Activated CD4-positive, alpha-beta memory T cell treated with anti-CD3 and anti-CD28 coated beads, Interleukin-2, amount 10 ng/mL, durations not matched to agents 7 days and 5 days (primary cell): ENCODE data around the gene DAPK3. TPM values are rescaled to one million over a fixed set of nuclear protein-coding genes. Genes with fewer than 3 reads are reported as not detected.
A peak's percentile ranks its signal among the peaks of the same experiment; 100 is the strongest.
"Not testable (repeated sequence)": the region's sequence is repeated elsewhere in the genome, so short reads cannot be mapped to it uniquely, and the experiment has no call there.

Experiments
- CTCF ChIA-PET: fragments of 350-600 bp; sonication (Branson Sonifier 250); formaldehyde crosslinking; loops from one replicate; lab custom pipeline; 2021; ENCODE audit warnings: antibody characterized with exemption, inconsistent platforms; lab: Charles Lee
- POLR2A ChIA-PET: fragments of 350-600 bp; sonication (Branson Sonifier 250); formaldehyde crosslinking; loops from one replicate; lab custom pipeline; 2021; ENCODE audit warnings: antibody characterized with exemption; lab: Charles Lee
- DNase-seq: peaks from one replicate; pipeline ENCODE4 v3.0.0-alpha.2; 2020
- H3K27ac Mint-ChIP-seq: one replicate; pipeline ENCODE4 v1.8.0; 2021; ENCODE audit warnings: mild to moderate bottlenecking, mixed read lengths
- H3K27me3 Mint-ChIP-seq: one replicate; pipeline ENCODE4 v1.8.0; 2021; ENCODE audit warnings: mixed read lengths
- H3K36me3 Mint-ChIP-seq: one replicate; pipeline ENCODE4 v1.8.0; 2021; ENCODE audit warnings: low read depth, mixed read lengths
- H3K4me1 Mint-ChIP-seq: one replicate; pipeline ENCODE4 v1.8.0; 2021; ENCODE audit warnings: mixed read lengths
- H3K4me3 Mint-ChIP-seq: one replicate; pipeline ENCODE4 v1.8.0; 2021; ENCODE audit warnings: mild to moderate bottlenecking, mixed read lengths
- H3K9me3 Mint-ChIP-seq: one replicate; pipeline ENCODE4 v1.8.0; 2021; ENCODE audit warnings: mixed read lengths
- total RNA-seq, 2 experiments: library from RNA; stranded (reverse); gene quantifications; one replicate each; pipeline ENCODE4 v1.2.3, GENCODE V29; 2021

DAPK3 gene
- total RNA-seq, 2 experiments from 2014 or later: 41.3 to 42.7 TPM

DNA sequence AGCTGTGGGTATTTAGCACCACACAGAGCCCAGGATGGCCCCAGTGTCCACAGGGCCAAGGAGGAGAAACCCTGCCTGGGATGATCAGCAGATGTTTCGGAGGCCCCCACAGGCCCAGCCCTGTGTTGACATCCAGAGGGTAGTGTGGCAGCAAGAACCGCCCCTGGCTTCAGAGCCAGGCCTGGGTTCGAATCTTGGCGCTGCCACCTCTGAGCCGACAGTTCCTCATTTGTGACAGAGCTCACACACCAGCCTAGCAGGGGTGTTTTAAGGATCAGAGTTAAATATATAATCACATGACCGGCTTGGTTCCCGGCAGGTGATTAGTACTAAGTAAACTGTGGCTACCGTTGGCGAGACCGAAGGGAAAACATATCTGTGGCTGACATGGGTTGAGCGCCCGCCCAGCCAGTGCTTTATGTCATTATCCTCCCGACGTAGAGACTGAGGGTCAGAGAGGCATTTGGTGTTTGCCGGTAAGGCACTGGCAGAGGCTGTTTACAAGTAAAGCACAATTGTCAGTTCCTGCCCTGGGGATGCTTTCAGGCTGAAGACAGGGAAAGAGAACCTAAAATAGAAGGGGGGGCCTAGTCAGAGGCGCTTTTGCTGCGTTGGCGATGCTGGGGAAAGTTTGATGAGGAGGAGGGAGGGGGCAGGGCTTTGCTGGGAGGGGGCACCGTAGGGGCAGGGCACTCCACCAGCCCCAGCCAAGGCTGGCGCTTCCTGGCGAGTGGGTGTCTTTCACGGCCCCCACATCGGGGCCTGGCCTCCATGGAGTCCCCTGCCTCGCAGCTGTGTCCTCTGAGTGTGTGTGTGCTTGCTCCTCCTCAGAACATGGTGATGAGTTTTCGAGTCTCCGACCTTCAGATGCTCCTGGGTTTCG, 41.4 kb upstream of the DAPK3 start:
- peaks cover 23% of the 10 kb centered on the region for H3K4me1 Mint-ChIP-seq
- H3K36me3 Mint-ChIP-seq: peaks cover 9% of the 10 kb centered on the region
- H3K4me3 Mint-ChIP-seq: no peak overlapping the region
- no peak overlapping the region for H3K27ac Mint-ChIP-seq
- ChIA-PET CTCF (interaction anchor here (1.3 kb wide), 1 partner anchor 25 kb away, joined by 3 read pairs; no protein-coding TSS in a partner anchor), POLR2A (interaction anchor here (0.9 kb wide), 1 partner anchor 28 kb away, joined by 4 read pairs; no protein-coding TSS in a partner anchor)
- H3K27me3 Mint-ChIP-seq: no peaks in the 10 kb centered on the region
- H3K9me3 Mint-ChIP-seq: no peaks in the 10 kb centered on the region
- DNase-seq: no peak

DNA sequence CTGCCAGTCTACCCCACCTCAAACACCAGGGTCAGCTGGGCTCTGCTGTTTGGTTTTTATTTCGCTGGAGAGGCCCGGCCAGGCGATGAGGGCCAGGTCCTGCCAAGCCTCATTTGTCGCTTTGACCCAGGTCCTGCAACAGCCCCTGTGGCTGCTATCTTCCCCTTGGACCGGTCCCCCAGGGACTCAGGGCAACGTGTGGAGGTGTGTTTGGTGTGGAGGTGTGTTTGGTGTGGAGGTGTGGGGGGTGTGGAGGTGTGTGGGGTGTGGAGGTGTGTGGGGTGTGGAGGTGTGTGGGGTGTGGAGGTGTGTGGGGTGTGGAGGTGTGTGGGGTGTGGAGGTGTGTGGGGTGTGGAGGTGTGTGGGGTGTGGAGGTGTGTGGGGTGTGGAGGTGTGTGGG, 40.5 kb upstream of the DAPK3 start:
- H3K9me3 Mint-ChIP-seq, DNase-seq, H3K4me3 Mint-ChIP-seq, POLR2A ChIA-PET, H3K36me3 Mint-ChIP-seq, H3K27me3 Mint-ChIP-seq, H3K27ac Mint-ChIP-seq: not testable (repeated sequence)
- CTCF ChIA-PET: interaction anchor here (1.3 kb wide), 1 partner anchor 24 kb away, joined by 3 read pairs; no protein-coding TSS in a partner anchor
- peaks cover 26% of the 10 kb centered on the region for H3K4me1 Mint-ChIP-seq

DNA sequence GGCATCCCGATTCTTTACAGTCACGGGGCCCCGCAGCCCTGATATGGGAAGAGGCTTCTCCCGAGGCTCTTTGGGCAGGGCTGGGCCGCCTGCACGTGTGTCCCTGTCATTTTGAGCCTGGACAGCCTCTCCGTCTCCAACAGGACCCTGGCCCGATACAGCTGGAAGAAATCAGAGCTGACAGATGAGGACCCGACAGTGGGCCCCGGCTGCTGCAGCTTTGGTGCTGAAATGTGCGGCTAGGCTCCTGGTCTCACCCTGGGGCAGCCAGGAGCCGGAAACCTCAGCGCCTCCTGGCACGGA, 39.9 kb upstream of the DAPK3 start:
- Mint-ChIP-seq H3K4me1 (peaks cover 32% of the 10 kb centered on the region), H3K27me3 (no peaks in the 10 kb centered on the region), H3K4me3 (no peak overlapping the region), H3K9me3 (no peaks in the 10 kb centered on the region), H3K36me3 (peaks cover 9% of the 10 kb centered on the region), H3K27ac (no peak overlapping the region)
- ChIA-PET POLR2A (no interaction called here), CTCF (no interaction called here)
- no peak for DNase-seq

DNA sequence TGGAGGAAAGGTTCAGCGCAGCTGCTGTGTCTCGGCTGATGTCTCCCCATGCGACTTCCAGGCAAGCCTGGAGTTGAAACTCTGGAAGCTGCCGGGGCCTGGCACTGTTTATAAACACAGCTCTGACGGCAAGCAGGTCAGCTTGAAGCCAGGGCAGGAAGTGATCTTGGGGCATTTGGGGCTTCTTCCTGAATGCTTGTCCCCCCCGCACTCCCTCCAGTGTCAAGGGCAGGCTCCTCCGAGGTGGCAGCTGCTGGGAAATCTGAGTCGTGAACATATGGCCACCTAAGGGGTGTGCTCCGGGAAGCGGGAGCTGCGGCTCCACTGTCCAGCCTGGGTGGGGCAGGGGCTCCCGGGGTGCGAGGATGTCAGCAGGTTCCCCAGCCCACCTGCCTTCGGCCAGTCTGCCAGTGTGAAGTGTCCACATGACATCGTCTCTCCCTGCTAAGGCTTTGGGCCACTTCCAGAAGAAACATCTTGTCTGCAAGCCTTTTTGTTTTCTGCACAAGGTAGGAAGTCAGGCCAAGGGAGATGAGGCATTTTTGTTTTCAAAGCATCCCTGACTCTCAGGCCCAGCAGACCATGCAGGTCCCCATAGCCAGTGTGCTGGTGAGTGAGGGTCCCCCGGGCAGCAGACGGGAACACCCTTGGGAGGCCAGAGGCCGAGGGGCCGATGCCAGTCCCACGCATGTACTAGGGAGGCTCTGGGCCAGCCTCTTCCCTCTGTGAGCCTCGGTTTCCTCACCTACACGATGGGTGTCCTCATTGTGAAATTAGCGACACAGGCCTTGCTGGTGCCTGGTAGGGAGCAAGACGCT, 39.3 kb upstream of the DAPK3 start:
- Mint-ChIP-seq H3K9me3 (no peaks in the 10 kb centered on the region), H3K27me3 (no peaks in the 10 kb centered on the region), H3K27ac (no peak overlapping the region), H3K4me1 (peaks cover 32% of the 10 kb centered on the region), H3K4me3 (no peak overlapping the region), H3K36me3 (peaks cover 9% of the 10 kb centered on the region)
- DNase-seq: no peak
- ChIA-PET POLR2A (interaction anchor here (1.4 kb wide), 1 partner anchor 25 kb away, joined by 4 read pairs; the partner anchor contains the start of gene EEF2), CTCF (interaction anchor here (1.7 kb wide), 1 partner anchor 25 kb away, joined by 8 read pairs; the partner anchor contains the start of gene EEF2)

DNA sequence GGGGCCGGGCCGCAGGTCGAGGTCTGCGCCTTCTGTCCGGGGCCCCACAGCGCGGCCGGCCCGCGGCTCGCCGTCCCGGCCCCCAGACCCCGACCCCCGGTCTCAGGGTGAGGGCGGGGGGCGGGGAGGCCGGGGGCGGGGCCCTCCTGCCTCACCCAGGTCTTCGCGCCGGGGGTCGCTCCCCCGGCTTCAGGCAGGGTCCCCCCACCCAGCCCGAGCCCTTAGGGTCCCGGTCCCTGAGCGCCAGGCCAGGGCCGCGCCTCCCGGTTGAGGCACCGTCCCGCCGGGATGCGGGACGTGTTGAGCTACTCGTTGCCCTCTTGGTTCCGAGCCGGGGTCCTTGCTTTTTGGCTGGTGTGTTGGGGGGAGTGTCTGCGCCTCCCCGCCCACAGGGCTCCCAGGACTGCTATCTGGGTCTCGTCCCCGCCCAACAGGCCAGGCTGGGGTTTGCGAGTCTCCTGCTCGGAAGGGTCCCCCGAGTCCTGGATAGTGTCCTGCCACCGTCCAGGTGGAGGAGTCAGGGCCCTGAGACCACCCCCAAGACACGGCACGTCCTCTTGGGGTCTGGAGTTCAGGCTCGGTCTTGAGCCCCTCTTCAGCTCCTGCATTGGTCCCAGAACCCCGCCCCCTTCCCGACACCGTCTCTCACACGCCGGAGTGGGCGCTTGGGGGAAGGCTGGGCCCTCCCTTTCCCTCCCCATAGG, 37.1 kb upstream of the DAPK3 start:
- peaks cover 6% of the 10 kb centered on the region for H3K36me3 Mint-ChIP-seq
- peak overlapping the region; percentile 85 for H3K4me3 Mint-ChIP-seq
- peaks cover 32% of the 10 kb centered on the region for H3K4me1 Mint-ChIP-seq
- ChIA-PET POLR2A (interaction anchor here (0.6 to 2.8 kb wide), 10 partner anchors 15 to 463 kb away, joined by 3 to 40 read pairs (median 6); partner anchors contain the start of genes DAPK3, EEF2 and YJU2), CTCF (interaction anchor here (1.6 to 3.5 kb wide), 5 partner anchors 18 to 132 kb away, joined by 7 to 48 read pairs (median 10); partner anchors contain the start of gene EEF2)
- H3K9me3 Mint-ChIP-seq: no peaks in the 10 kb centered on the region
- peak; percentile 30 for DNase-seq
- H3K27me3 Mint-ChIP-seq: no peaks in the 10 kb centered on the region
- peak overlapping the region; percentile 41 for H3K27ac Mint-ChIP-seq

DNA sequence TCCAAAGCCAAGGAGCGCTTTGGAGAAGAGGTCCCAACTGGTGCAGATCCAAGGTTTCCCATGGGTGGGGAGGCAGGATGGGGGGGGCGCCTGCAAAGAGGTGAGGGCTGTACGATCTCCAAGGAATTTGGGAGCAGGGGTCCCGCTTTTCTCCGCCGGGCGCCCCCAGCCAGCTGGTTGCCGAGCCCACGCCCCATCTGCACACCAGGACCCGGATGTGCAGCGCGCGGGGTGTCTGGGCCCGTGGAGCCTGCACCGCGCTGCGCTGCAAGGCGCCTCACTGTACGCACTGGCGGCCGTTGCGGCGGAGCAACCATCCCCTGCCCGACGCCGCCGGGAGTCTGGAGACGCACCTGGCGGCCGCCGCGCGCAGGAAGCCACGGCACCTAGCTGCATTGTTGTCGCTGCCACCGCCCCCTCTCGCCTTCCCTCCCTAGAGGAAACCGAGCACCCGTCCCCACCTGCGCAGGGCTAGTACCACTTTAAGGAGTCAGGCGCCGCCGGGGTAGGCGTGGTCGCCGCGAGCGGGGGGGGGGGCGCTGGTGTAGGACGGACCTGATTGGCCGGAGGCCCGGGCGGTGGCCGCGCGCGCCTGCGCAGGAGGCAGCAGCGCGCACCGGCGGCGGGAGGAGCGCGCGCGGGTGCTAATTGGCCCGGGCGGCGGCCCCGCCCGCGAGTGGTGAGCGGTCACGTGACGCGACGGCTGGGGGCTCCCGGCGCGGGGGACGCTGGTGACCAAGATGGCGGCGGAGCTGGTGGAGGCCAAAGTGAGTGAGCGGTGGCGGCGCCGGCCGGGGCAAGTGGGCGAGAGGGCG, 36.3 kb upstream of the DAPK3 start, which contains the start of gene PIAS4:
Gene PIAS4 (plus strand): TSS at position 716 of the 815 bp plus-strand sequence. CDS start 25 bp downstream, at position 741.
- H3K9me3 Mint-ChIP-seq: no peaks in the 10 kb centered on the region
- peak within 1 kb of the TSS; percentile 71 for H3K27ac Mint-ChIP-seq
- H3K4me1 Mint-ChIP-seq: peaks cover 29% of the 10 kb centered on the region
- DNase-seq: peak; percentile 96
- ChIA-PET POLR2A (interaction anchor here (0.6 to 2.8 kb wide), 13 partner anchors 14 to 464 kb away, joined by 3 to 40 read pairs (median 4); partner anchors contain the start of genes DAPK3, EEF2 and YJU2), CTCF (interaction anchor here (0.7 to 3.5 kb wide), 7 partner anchors 14 to 962 kb away, joined by 3 to 48 read pairs (median 7); partner anchors contain the start of genes EEF2 and KDM4B)
- no peaks in the 10 kb centered on the region for H3K27me3 Mint-ChIP-seq
- no peaks in the 10 kb centered on the region for H3K36me3 Mint-ChIP-seq
- H3K4me3 Mint-ChIP-seq: peak within 1 kb of the TSS; percentile 85

DNA sequence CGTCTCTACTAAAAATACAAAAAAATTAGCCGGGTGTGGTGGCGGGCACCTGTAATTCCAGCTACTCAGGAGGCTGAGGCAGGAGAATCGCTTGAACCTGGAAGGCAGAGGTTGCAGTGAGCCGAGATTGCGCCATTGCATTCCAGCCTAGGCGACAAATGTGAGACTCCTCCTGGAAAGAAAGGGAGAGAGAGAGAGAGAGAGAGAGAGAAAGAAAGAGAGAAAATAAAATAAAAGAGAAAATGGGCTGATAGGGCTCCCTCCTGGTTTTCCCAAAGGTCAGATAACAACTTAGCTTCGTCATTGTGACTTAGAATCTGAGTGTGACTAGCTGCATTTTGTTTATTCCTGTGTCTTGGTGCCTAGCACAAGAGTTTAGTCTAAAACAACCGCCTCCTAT, 34.5 kb upstream of the DAPK3 start:
- Mint-ChIP-seq H3K4me1 (peaks cover 26% of the 10 kb centered on the region), H3K4me3 (peak overlapping the region; percentile 44)
- POLR2A ChIA-PET: interaction anchor here (0.7 to 1.7 kb wide), 2 partner anchors 15 to 20 kb away, joined by 3 to 4 read pairs; partner anchors contain the start of gene EEF2
- H3K36me3 Mint-ChIP-seq, DNase-seq, H3K27me3 Mint-ChIP-seq, H3K9me3 Mint-ChIP-seq, H3K27ac Mint-ChIP-seq: not testable (repeated sequence)
- CTCF ChIA-PET: interaction anchor here (0.7 to 3.5 kb wide), 2 partner anchors 17 to 20 kb away, joined by 4 to 48 read pairs; partner anchors contain the start of gene EEF2

DNA sequence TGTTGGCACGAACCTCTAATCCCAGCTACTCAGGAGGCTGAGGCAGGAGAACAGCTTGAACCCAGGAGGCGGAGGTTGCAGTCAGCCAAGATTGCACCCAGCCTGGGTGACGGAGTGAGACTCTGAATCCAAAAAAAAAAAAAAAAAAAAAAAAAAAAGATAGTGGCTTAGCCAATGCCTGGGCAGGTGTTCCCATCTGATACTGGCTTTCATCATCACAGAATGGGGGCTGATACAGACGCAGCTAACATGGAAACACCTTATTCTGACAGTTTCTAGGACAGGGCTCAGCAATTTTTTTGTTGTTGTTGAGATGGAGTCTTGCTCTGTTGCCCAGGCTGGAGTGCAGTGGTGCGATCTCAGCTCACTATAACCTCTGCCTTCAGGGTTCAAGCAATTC, 29.9 kb upstream of the DAPK3 start:
- not testable (repeated sequence) for H3K4me3 Mint-ChIP-seq, H3K36me3 Mint-ChIP-seq, H3K9me3 Mint-ChIP-seq, H3K4me1 Mint-ChIP-seq, H3K27me3 Mint-ChIP-seq, H3K27ac Mint-ChIP-seq, DNase-seq
- ChIA-PET CTCF (interaction anchor here (0.7 to 1.4 kb wide), 2 partner anchors 13 to 297 kb away, joined by 3 to 7 read pairs; no protein-coding TSS in a partner anchor), POLR2A (interaction anchor here (0.9 kb wide), 1 partner anchor 15 kb away, joined by 4 read pairs; the partner anchor contains the start of gene EEF2)

DNA sequence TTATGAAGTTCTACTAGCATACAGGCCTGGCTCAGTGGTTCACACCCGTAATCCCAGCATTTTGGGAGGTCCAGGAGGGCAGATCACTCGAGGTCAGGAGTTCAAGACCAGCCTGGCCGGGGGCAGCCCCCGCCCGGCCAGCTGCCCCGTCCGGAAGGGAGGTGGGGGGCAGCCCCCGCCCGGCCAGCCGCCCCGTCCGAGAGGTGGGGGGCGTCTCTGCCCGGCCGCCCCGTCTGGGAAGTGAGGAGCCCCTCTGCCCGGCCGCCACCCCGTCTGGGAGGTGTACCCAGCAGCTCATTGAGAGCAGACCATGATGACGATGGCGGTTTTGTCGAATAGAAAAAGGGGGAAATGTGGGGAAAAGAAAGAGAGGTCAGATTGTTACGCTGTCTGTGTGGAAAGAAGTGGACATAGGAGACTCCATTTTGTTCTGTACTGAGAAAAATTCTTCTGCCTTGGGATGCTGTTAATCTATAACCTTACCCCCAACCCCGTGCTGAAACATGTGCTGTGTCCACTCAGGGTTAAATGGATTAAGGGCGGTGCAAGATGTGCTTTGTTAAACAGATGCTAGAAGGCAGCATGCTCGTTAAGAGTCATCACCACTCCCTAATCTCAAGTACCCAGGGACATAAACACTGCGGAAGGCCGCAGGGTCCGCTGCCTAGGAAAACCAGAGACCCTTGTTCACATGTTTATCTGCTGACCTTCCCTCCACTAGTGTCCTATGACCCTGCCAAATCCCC, 27.9 kb upstream of the DAPK3 start:
- H3K27ac Mint-ChIP-seq, POLR2A ChIA-PET, H3K4me3 Mint-ChIP-seq, H3K9me3 Mint-ChIP-seq, H3K36me3 Mint-ChIP-seq, H3K4me1 Mint-ChIP-seq, DNase-seq, H3K27me3 Mint-ChIP-seq: not testable (repeated sequence)
- CTCF ChIA-PET: interaction anchor here (1.0 kb wide), 1 partner anchor 8 kb away, joined by 3 read pairs; no protein-coding TSS in a partner anchor

DNA sequence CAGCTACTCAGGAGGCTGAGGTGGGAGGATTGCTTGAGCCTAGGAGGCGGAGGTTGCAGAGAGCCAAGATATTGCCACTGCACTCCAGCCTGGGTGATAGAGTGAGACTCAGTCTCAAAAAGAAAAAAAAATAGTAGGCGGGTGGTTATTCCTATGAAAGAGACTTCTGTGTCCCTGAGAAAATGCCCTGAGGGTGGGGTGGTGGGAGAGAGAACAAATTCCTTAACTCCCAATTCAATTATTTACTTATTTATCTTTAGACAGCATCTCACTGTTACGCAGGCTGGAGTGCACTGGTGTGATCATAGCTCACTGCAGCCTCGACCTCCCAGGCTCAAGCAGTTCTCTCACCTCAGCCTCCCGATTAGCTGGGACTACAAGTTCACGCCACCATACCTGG, 24.7 kb upstream of the DAPK3 start:
- Mint-ChIP-seq H3K36me3 (no peaks in the 10 kb centered on the region), H3K4me3 (no peak overlapping the region), H3K4me1 (peaks cover 9% of the 10 kb centered on the region), H3K9me3 (no peaks in the 10 kb centered on the region), H3K27ac (no peak overlapping the region), H3K27me3 (no peaks in the 10 kb centered on the region)
- DNase-seq: no peak
- POLR2A ChIA-PET: no interaction called here
- CTCF ChIA-PET: no interaction called here

DNA sequence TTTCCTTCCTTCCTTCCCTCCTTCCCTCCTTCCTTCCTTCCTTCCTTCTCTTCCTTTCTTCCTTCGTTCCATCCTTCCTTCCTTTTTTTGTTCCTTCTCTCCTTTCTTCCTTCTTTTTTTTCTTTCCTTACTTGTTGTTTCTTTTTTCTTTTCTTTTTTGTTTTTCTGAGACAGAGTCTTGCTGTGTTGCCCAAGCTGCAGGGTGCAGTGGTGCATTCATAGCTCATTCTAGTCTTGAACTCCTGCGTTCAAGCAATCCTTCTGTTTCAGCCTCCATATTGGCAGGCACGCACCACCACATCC, 19.9 kb upstream of the DAPK3 start:
- Mint-ChIP-seq H3K27ac (peak overlapping the region; percentile 40), H3K27me3 (no peaks in the 10 kb centered on the region), H3K9me3 (no peaks in the 10 kb centered on the region), H3K4me3 (no peak overlapping the region), H3K4me1 (peaks cover 27% of the 10 kb centered on the region), H3K36me3 (no peaks in the 10 kb centered on the region)
- CTCF ChIA-PET: interaction anchor here (0.6 to 2.5 kb wide), 8 partner anchors 9 to 686 kb away, joined by 3 to 13 read pairs (median 4); partner anchors contain the start of genes MRPL54 and PIAS4
- no peak for DNase-seq
- POLR2A ChIA-PET: interaction anchor here (0.8 to 1.2 kb wide), 4 partner anchors 14 to 31 kb away, joined by 3 to 4 read pairs (median 4); partner anchors contain the start of gene DAPK3
